Femur (tissue), 1 donor: Measurements from ENCODE around the gene TUBB8B.
"Not testable (repeated sequence)": the region's sequence is repeated elsewhere in the genome, so short reads cannot be mapped to it uniquely, and the experiment has no call there.

Experiments
- DNase-seq: peaks from one replicate; pipeline ENCODE4 v3.0.0-alpha.2; 2017

Gene TUBB8B

GRCh38 chr18:49176-49665, at the start of gene TUBB8B:
TSS of gene TUBB8B (minus strand) at chr18:49615. CDS start at chr18:49557, 58 bp downstream.
- DNase-seq: not testable (repeated sequence)

DNA sequence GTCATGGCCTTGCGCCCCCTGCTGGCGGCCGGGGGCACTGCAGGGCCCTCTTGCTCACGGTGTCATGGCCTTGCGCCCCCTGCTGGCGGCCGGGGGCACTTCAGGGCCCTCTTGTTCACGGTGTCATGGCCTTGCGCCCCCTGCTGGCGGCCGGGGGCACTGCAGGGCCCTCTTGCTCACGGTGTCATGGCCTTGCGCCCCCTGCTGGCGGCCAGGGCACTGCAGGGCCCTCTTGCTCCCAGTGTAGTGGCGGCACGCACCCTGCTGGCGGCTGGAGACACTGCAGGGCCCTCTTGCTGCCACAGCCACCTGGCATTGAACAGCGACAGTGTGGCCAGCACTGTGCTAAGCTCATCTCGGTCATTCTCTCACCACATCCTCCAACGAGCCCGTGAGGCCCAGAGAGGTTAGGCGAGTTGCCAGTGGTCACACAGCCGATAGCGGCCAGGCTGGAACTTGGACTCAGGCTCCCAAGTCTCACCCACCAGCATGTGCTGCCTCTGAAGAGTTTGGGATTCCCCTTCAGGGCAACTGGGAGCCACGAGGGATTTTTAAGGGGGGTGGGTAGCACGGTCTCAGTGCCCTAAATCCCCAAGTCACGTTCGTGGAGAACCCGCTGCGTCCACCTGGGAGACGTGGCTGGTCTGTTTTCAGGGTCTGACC, 48.0 kb upstream of the TUBB8B start:
- not testable (repeated sequence) for DNase-seq

DNA sequence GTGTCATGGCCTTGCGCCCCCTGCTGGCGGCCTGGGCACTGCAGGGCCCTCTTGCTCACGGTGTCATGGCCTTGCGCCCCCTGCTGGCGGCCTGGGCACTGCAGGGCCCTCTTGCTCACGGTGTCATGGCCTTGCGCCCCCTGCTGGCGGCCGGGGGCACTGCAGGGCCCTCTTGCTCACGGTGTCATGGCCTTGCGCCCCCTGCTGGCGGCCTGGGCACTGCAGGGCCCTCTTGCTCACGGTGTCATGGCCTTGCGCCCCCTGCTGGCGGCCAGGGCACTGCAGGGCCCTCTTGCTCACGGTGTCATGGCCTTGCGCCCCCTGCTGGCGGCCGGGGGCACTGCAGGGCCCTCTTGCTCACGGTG, 47.3 kb upstream of the TUBB8B start:
- DNase-seq: not testable (repeated sequence)

- not testable (repeated sequence) for DNase-seq
Measured at GRCh38 chr18:96101-96766, 46.8 kb upstream of the TUBB8B start.

GRCh38 chr18:95580-95979, 46.2 kb upstream of the TUBB8B start:
- DNase-seq: not testable (repeated sequence)

GRCh38 chr18:93897-94408, 44.5 kb upstream of the TUBB8B start:
- DNase-seq: not testable (repeated sequence)

DNA sequence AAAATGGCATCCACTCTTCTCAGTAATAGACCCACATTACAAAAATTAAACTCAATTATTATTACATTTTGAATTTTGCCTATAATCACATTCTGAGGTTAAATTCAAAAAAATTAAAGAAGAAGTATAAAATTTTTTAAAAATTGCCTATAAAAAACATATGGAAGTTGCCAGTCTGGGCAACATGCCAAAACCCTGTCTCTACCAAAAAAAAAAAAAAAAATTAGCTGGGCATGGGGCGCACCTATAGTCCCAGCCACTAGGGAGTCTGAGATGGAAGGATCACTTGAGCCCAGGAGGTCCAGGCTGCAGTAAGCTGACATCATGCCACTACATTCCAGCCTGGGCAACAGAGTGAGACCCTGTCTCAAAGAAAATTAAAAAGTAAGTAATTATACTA, 42.1 kb upstream of the TUBB8B start:
- not testable (repeated sequence) for DNase-seq

GRCh38 chr18:90396-91193, 41.2 kb upstream of the TUBB8B start:
- DNase-seq: not testable (repeated sequence)

DNA sequence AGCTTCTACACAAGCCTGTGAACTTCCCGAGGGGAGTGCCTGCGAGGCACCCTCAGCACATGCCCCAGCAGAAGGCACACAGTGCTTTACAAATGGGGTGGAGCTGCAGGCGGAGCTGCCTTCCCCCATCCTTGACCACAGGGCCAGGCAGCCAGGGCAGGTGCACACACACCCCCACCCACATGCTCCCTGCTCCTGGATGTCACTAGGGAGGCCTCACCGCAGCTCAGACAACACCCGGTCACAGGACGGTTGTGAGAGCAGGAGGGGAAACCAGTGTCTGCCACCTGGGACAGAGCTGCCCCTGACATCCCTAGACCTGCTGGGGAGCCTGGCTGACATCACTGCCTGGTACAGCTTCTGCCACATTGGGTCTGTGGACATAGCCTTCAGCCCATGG, 39.7 kb upstream of the TUBB8B start:
- DNase-seq: not testable (repeated sequence)

- DNase-seq: not testable (repeated sequence)
Measured at GRCh38 chr18:84801-85200, 35.4 kb upstream of the TUBB8B start.

GRCh38 chr18:82626-83209, 33.3 kb upstream of the TUBB8B start:
- not testable (repeated sequence) for DNase-seq

DNA sequence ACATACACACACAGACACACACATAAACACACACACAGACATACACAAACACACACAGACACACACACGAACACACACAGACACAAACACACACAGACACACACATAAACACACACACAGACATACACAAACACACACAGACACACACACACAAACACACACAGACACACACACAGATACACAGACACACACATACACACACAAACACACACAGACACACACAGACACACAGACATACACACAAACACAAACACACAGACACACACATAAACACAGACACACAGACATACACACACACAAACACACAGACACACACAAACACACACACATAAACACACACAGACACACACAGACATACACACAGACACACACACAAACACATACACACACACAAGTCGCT, 31.5 kb upstream of the TUBB8B start:
- DNase-seq: not testable (repeated sequence)

GRCh38 chr18:80202-80601, 30.8 kb upstream of the TUBB8B start:
- DNase-seq: not testable (repeated sequence)

- DNase-seq: not testable (repeated sequence)
Measured at GRCh38 chr18:75525-76160, 26.2 kb upstream of the TUBB8B start.

DNA sequence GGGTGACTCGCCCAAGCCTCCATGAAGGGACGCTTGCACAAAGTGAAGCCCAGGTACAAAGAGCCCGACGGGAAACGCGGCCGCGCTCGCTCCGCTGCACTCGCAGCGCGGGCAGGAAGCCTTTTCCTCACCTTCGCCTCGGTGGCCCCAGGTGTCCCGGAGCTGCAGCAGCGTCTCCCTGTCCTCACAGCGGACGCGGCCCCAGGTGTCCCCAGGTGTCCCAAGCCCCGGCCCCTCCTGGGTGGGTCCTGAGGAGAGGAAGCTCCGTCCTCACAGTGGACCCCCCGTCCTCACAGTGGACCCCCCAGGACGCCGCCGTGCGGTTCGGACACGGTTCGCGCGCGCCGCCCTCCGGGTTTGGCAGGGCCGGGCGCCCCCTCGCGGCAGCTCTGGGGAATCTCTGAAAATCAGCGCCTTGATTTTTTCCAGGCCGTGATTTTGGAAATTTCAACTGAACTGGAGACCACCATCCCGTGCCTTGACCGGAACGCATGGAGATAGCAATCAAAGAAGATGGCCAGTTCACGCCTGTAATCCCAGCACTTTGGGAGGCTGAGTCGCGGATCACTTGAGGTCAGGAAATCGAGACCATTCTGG, 23.9 kb upstream of the TUBB8B start:
- DNase-seq: not testable (repeated sequence)

DNA sequence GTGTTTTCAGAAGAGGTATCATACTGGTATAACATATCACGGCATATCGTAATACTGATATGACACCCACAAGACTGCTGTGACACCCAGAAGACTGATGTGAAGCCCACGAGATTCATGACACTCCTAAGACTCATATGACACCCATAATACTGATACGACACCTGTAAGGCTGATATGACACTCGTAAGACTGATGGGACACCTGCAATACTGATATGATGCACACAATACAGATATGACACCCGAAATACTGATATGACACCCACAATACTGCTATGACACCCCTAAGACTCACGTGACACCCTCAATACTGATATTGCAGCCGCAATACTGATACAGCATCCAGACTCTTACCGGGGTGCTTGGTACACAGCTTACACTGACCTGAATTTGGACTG, 18.3 kb upstream of the TUBB8B start:
- DNase-seq: not testable (repeated sequence)

DNA sequence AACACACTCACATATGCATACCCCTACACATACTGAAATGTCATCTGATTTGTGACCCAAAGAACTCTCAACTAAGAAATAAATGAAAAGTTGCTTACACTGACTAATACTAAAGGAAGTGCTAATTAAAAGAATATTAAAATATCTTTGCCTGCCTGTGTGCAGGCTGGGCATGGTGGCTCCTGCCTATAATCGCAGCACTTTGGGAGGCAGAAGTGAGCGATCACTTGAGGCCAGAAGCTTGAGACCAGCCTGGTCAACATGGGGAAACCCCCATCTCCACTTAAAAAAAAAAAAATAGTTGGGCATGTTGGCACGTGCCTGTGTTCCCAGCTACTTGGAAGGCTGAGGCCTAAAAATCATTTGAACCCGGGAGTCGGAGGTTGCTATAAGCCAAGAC, 14.9 kb upstream of the TUBB8B start:
- not testable (repeated sequence) for DNase-seq

GRCh38 chr18:63656-64055, 14.2 kb upstream of the TUBB8B start:
- DNase-seq: not testable (repeated sequence)

DNA sequence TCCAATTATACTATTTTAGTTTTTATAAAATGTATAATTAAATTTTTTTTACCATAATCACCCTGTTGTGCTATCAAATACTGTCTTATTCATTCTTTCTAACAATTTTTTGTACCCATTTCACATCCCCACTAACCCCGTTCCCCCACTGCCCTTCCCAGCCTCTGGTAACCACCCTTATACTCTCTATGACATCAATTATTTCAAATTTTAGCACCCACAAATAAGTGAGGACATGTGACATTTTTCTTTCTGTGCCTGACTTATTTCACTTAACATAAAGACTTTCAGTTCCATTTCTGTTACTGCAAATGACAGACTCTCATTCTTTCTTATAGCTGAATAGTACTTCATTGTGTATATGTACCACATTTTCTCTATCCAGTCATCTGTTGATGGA, 5.0 kb upstream of the TUBB8B start:
- DNase-seq: not testable (repeated sequence)

GRCh38 chr18:48696-49095, 719 bp downstream of the TUBB8B start:
- not testable (repeated sequence) for DNase-seq

GRCh38 chr18:13177-13576, 36.2 kb downstream of the TUBB8B start:
- DNase-seq: not testable (repeated sequence)

DNA sequence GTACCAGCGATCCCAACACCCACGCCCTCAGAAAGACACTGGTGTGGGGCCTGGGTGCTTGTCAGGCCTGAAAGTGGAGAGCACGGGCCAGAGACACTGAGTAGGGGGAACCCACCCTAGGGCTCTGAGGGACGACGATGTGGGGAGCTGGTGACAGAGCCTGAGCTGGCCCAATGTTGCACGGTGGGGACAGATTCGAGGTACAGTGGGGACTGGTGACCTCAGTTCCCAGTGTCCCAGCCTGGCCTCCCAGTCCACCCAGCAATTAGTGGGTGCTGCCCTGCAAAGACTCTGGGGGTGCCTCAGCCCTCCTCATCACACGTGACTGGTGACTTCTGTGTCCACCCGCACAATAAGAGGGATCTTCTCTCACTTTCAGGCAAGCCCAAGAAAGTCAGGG, 36.6 kb downstream of the TUBB8B start:
- not testable (repeated sequence) for DNase-seq
